ENCODE data around the gene PGA5.

DNA sequence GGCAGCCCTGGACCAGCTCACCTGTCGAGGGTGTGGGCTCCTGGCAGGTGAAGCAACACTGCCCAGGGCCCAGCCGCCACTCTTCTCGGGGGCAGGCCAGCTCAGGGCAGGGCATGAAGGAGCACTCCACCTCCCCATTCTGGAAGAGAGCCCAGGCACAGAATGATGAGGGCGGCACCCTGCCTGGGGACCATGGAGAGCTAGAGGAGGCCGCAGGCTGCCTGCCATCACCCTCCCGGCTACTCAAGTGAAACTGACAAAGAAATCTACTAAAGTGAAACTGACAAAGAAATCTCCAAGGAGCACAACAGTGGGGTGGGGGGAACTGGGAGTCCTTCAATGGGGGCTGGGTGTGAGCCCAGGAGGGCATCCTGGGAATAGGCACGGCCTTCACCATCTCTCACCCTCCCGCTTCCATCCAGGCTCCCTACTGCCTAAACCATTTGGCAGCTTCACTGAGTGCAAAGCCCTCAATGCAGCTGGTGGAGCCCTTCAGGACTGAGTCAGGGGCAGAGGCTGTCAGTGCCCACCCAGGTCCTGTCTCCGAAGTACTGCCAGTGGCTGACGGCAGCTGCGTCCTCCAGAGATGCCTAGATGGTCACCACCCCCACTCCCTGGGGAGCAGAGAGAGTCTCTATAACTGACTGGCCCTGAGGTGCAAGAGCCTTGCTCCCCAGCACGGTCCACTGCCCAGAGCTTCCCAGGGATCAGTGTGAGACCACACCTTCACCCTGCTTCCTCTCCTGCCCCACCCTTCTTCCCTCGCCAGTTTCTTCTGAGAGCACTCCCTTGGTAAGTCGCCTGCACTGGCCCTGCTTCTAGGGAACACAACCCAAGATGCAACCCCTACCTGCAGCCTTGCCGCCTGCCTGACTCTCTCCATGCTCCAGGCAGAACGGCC lies 32.5 kb downstream of the PGA5 start:
- TF ChIP-seq POLR2AphosphoS5 (IDR thresholded peaks at IDR 0.05) (no peak), POLR2A (IDR thresholded peaks at IDR 0.05) (no peak), EP300 (IDR thresholded peaks at IDR 0.05) (no peak)
- TF ChIP-seq, protein P1, sequence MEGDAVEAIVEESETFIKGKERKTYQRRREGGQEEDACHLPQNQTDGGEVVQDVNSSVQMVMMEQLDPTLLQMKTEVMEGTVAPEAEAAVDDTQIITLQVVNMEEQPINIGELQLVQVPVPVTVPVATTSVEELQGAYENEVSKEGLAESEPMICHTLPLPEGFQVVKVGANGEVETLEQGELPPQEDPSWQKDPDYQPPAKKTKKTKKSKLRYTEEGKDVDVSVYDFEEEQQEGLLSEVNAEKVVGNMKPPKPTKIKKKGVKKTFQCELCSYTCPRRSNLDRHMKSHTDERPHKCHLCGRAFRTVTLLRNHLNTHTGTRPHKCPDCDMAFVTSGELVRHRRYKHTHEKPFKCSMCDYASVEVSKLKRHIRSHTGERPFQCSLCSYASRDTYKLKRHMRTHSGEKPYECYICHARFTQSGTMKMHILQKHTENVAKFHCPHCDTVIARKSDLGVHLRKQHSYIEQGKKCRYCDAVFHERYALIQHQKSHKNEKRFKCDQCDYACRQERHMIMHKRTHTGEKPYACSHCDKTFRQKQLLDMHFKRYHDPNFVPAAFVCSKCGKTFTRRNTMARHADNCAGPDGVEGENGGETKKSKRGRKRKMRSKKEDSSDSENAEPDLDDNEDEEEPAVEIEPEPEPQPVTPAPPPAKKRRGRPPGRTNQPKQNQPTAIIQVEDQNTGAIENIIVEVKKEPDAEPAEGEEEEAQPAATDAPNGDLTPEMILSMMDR (IDR thresholded peaks at IDR 0.05), result no peak

Data from stomach (tissue), 4 donors.